Hepatocyte (in vitro differentiated cells): Measurements from ENCODE around the gene ZNF814.
"Not testable (repeated sequence)": the region's sequence is repeated elsewhere in the genome, so short reads cannot be mapped to it uniquely, and the experiment has no call there.

ENCODE experiments used
- EZH2 ChIP-seq: fragments of 200-600 bp; sonication (generic); IDR thresholded peaks from 2 replicates; pipeline ENCODE4 v1.6.1; 2016; ENCODE audit warnings: antibody characterized with exemption, mild to moderate bottlenecking, borderline replicate concordance
- EZH2phosphoT487 ChIP-seq: fragments of 200-600 bp; sonication (generic); IDR thresholded peaks from one replicate; pipeline ENCODE4 v1.6.1; 2018; ENCODE audit warnings: antibody characterized with exemption, mild to moderate bottlenecking, low read depth, moderate library complexity; ENCODE audit not compliant: unreplicated experiment, severe bottlenecking
- TF ChIP-seq, protein P1 (sequence below): fragments of 200-600 bp; sonication (generic); IDR thresholded peaks from 2 replicates; pipeline ENCODE4 v1.5.1; 2016; ENCODE audit warnings: antibody characterized with exemption, mild to moderate bottlenecking; ENCODE audit not compliant: poor library complexity

DNA sequence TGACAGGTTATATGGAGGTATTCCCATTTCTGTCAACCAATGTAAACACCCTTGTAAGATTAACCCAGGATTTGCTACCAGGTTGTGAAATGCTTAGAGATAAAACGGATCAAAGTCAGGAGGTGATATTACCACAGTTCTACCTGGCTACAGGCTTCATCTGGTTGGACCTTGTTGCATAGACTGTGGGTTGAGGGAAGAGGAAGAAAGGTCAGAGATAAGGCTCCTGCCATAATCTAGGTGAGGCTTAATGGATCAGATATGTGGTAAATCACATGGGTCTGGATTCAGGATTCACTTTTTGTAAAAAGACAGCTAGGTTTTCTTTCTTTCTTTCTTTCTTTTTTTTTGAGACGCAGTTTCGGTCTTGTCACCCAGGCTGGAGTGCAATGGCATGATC, 67.3 kb downstream of the ZNF814 start:
- TF ChIP-seq, protein P1, sequence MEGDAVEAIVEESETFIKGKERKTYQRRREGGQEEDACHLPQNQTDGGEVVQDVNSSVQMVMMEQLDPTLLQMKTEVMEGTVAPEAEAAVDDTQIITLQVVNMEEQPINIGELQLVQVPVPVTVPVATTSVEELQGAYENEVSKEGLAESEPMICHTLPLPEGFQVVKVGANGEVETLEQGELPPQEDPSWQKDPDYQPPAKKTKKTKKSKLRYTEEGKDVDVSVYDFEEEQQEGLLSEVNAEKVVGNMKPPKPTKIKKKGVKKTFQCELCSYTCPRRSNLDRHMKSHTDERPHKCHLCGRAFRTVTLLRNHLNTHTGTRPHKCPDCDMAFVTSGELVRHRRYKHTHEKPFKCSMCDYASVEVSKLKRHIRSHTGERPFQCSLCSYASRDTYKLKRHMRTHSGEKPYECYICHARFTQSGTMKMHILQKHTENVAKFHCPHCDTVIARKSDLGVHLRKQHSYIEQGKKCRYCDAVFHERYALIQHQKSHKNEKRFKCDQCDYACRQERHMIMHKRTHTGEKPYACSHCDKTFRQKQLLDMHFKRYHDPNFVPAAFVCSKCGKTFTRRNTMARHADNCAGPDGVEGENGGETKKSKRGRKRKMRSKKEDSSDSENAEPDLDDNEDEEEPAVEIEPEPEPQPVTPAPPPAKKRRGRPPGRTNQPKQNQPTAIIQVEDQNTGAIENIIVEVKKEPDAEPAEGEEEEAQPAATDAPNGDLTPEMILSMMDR: not testable (repeated sequence)
- TF ChIP-seq EZH2, EZH2phosphoT487: not testable (repeated sequence)
